Left hindlimb (tissue), 1 donor: ENCODE results near the gene NCOA7.

ENCODE experiments used
- DNase-seq: peaks from one replicate; pipeline ENCODE4 v3.0.0-alpha.2; 2018

The NCOA7 gene

GRCh38 chr6:125790358-125791150 is at the start of gene NCOA7:
NCOA7 (plus strand) TSS chr6:125790960; CDS start chr6:125815355, 24,395 bp downstream.
- peak; percentile 90 for DNase-seq

GRCh38 chr6:125741336-125741735 is 49.4 kb upstream of the NCOA7 start:
- no peak for DNase-seq

GRCh38 chr6:125742024-125742423 is 48.7 kb upstream of the NCOA7 start:
- DNase-seq = no peak

- no peak for DNase-seq
Measured at GRCh38 chr6:125742464-125743120, 48.2 kb upstream of the NCOA7 start.

GRCh38 chr6:125743604-125744003 is 47.2 kb upstream of the NCOA7 start:
- no peak for DNase-seq

GRCh38 chr6:125745281-125746018 is 45.3 kb upstream of the NCOA7 start:
- no peak for DNase-seq

GRCh38 chr6:125746019-125746414 is 44.7 kb upstream of the NCOA7 start:
- DNase-seq = no peak

- DNase-seq = peak; percentile 68
Measured at GRCh38 chr6:125746731-125747588, 43.8 kb upstream of the NCOA7 start.

- DNase-seq = peak; percentile 57
Measured at GRCh38 chr6:125747589-125748405, 43.0 kb upstream of the NCOA7 start.

GRCh38 chr6:125748406-125749172 is 42.2 kb upstream of the NCOA7 start:
- peak; percentile 35 for DNase-seq

GRCh38 chr6:125749173-125749864 is 41.4 kb upstream of the NCOA7 start, which contains the start of gene HEY2:
HEY2 (plus strand) TSS chr6:125749632; CDS start chr6:125749777, 145 bp downstream.
- peak; percentile 94 for DNase-seq

- DNase-seq = peak; percentile 33
Measured at GRCh38 chr6:125749865-125750691, 40.7 kb upstream of the NCOA7 start.

GRCh38 chr6:125750692-125751333 is 39.9 kb upstream of the NCOA7 start:
- no peak for DNase-seq

- no peak for DNase-seq
Measured at GRCh38 chr6:125751334-125751916, 39.3 kb upstream of the NCOA7 start.

GRCh38 chr6:125752773-125753172 is 38.0 kb upstream of the NCOA7 start:
- no peak for DNase-seq

- no peak for DNase-seq
Measured at GRCh38 chr6:125753218-125753936, 37.4 kb upstream of the NCOA7 start.

- DNase-seq = no peak
Measured at GRCh38 chr6:125753937-125754259, 36.9 kb upstream of the NCOA7 start.

- no peak for DNase-seq
Measured at GRCh38 chr6:125754566-125754965, 36.2 kb upstream of the NCOA7 start.
